Mesothelial cell of epicardium (in vitro differentiated cells): ENCODE results near the gene FAM83D. TPM values are rescaled to one million over a fixed set of nuclear protein-coding genes. Genes with fewer than 3 reads are reported as not detected.

Source experiments
- DNase-seq, 2 experiments: peaks; one replicate each; pipeline ENCODE4 v3.0.0; 2021; ENCODE audit warnings: low spot score in 2 of 2; ENCODE audit not compliant: unreplicated experiment in 2 of 2
- H3K27ac Mint-ChIP-seq: 2 replicates; pipeline ENCODE4 v1.8.0; 2021; ENCODE audit warnings: mixed read lengths
- H3K27me3 Mint-ChIP-seq: 2 replicates; pipeline ENCODE4 v1.8.0; 2021; ENCODE audit warnings: low read depth, mixed read lengths
- H3K36me3 Mint-ChIP-seq: 2 replicates; pipeline ENCODE4 v1.8.0; 2021; ENCODE audit warnings: mixed read lengths
- H3K4me1 Mint-ChIP-seq: 2 replicates; pipeline ENCODE4 v1.8.0; 2021; ENCODE audit warnings: mixed read lengths
- H3K4me3 Mint-ChIP-seq: 2 replicates; pipeline ENCODE4 v1.8.0; 2021; ENCODE audit warnings: mild to moderate bottlenecking, moderate library complexity, mixed read lengths
- H3K9me3 Mint-ChIP-seq: 2 replicates; pipeline ENCODE4 v1.8.0; 2021; ENCODE audit warnings: mixed read lengths
- CTCF ChIP-seq: fragments of 200-600 bp; sonication (generic); IDR thresholded peaks from one replicate; pipeline ENCODE4 v1.5.0; 2021; ENCODE audit warnings: antibody characterized with exemption; ENCODE audit not compliant: unreplicated experiment
- total RNA-seq: library from RNA; stranded (reverse); gene quantifications from 3 replicates; pipeline ENCODE4 v1.2.1, GENCODE V29; 2021

Gene FAM83D
- total RNA-seq, 1 donor from 2014 or later: 11.5 TPM

GRCh38 chr20:38889050-38889449, 37.2 kb upstream of the FAM83D start:
- no peak overlapping the region for H3K4me3 Mint-ChIP-seq
- no peak for TF ChIP-seq CTCF
- H3K27me3 Mint-ChIP-seq: peaks cover 21% of the 10 kb centered on the region
- H3K36me3 Mint-ChIP-seq: no peaks in the 10 kb centered on the region
- no peak for DNase-seq
- H3K27ac Mint-ChIP-seq: no peak overlapping the region
- H3K9me3 Mint-ChIP-seq: no peaks in the 10 kb centered on the region
- peaks cover 2% of the 10 kb centered on the region for H3K4me1 Mint-ChIP-seq

- H3K4me3 Mint-ChIP-seq: no peak overlapping the region
- H3K4me1 Mint-ChIP-seq: peaks cover 5% of the 10 kb centered on the region
- no peak for DNase-seq
- peaks cover 30% of the 10 kb centered on the region for H3K27me3 Mint-ChIP-seq
- no peaks in the 10 kb centered on the region for H3K9me3 Mint-ChIP-seq
- H3K27ac Mint-ChIP-seq: no peak overlapping the region
- no peaks in the 10 kb centered on the region for H3K36me3 Mint-ChIP-seq
- TF ChIP-seq CTCF: no peak
These were observed 36.3 kb upstream of the FAM83D start for GRCh38 chr20:38889792-38890496.

- peaks cover 34% of the 10 kb centered on the region for H3K27me3 Mint-ChIP-seq
- H3K4me3 Mint-ChIP-seq: no peak overlapping the region
- no peak overlapping the region for H3K27ac Mint-ChIP-seq
- no peak for TF ChIP-seq CTCF
- peaks cover 5% of the 10 kb centered on the region for H3K4me1 Mint-ChIP-seq
- no peak for DNase-seq
- no peaks in the 10 kb centered on the region for H3K36me3 Mint-ChIP-seq
- no peaks in the 10 kb centered on the region for H3K9me3 Mint-ChIP-seq
These were observed 35.8 kb upstream of the FAM83D start for GRCh38 chr20:38890497-38890818.

GRCh38 chr20:38892091-38892981, 33.9 kb upstream of the FAM83D start:
- H3K9me3 Mint-ChIP-seq: no peaks in the 10 kb centered on the region
- H3K27ac Mint-ChIP-seq: no peak overlapping the region
- H3K4me3 Mint-ChIP-seq: no peak overlapping the region
- H3K36me3 Mint-ChIP-seq: no peaks in the 10 kb centered on the region
- peaks cover 5% of the 10 kb centered on the region for H3K4me1 Mint-ChIP-seq
- DNase-seq: no peak
- TF ChIP-seq CTCF: no peak
- H3K27me3 Mint-ChIP-seq: peaks cover 45% of the 10 kb centered on the region

GRCh38 chr20:38893056-38893564, 33.1 kb upstream of the FAM83D start:
- H3K4me1 Mint-ChIP-seq: peaks cover 5% of the 10 kb centered on the region
- H3K36me3 Mint-ChIP-seq: no peaks in the 10 kb centered on the region
- no peak overlapping the region for H3K27ac Mint-ChIP-seq
- H3K4me3 Mint-ChIP-seq: no peak overlapping the region
- peaks cover 53% of the 10 kb centered on the region for H3K27me3 Mint-ChIP-seq
- DNase-seq: no peak
- no peaks in the 10 kb centered on the region for H3K9me3 Mint-ChIP-seq
- TF ChIP-seq CTCF: no peak
